NCI-H510A treated with DMSO at 0.1 percent for 48 hours (cell line): ENCODE results near the gene THSD4.
A peak's percentile ranks its signal among the peaks of the same experiment; 100 is the strongest.

Experiments used
- DNase-seq: peaks from one replicate; lab custom pipeline; 2025; lab: John Stamatoyannopoulos, UW

The THSD4 gene

GRCh38 chr15:71627188-71627587 lies 511.9 kb downstream of the THSD4 start:
- DNase-seq, result no peak

- no peak for DNase-seq
These were observed 512.3 kb downstream of the THSD4 start for GRCh38 chr15:71627604-71628003.

GRCh38 chr15:71628988-71629770 lies 513.9 kb downstream of the THSD4 start:
- DNase-seq, result no peak

GRCh38 chr15:71629781-71630474 lies 514.7 kb downstream of the THSD4 start:
- DNase-seq, result no peak

GRCh38 chr15:71630475-71630809 lies 515.2 kb downstream of the THSD4 start:
- no peak for DNase-seq

- DNase-seq, result no peak
These were observed 517.4 kb downstream of the THSD4 start for GRCh38 chr15:71632576-71633195.

GRCh38 chr15:71634820-71635560 lies 519.7 kb downstream of the THSD4 start:
- peak; percentile 67 for DNase-seq

GRCh38 chr15:71635735-71636134 lies 520.5 kb downstream of the THSD4 start:
- DNase-seq, result no peak

- DNase-seq, result no peak
These were observed 523.6 kb downstream of the THSD4 start for GRCh38 chr15:71638876-71639275.

- DNase-seq, result no peak
These were observed 524.2 kb downstream of the THSD4 start for GRCh38 chr15:71639471-71639870.

GRCh38 chr15:71643918-71644317 lies 528.6 kb downstream of the THSD4 start:
- DNase-seq, result no peak

GRCh38 chr15:71646767-71647486 lies 531.7 kb downstream of the THSD4 start:
- DNase-seq, result no peak

GRCh38 chr15:71647487-71647808 lies 532.2 kb downstream of the THSD4 start:
- DNase-seq, result no peak

- DNase-seq, result no peak
These were observed 532.8 kb downstream of the THSD4 start for GRCh38 chr15:71648095-71648494.

- no peak for DNase-seq
These were observed 534.6 kb downstream of the THSD4 start for GRCh38 chr15:71649894-71650293.

GRCh38 chr15:71650603-71651002 lies 535.3 kb downstream of the THSD4 start:
- no peak for DNase-seq

GRCh38 chr15:71651750-71652186 lies 536.5 kb downstream of the THSD4 start:
- DNase-seq, result peak; percentile 44

- DNase-seq, result no peak
These were observed 538.9 kb downstream of the THSD4 start for GRCh38 chr15:71654042-71654719.

GRCh38 chr15:71654720-71655174 lies 539.5 kb downstream of the THSD4 start:
- DNase-seq, result no peak

- no peak for DNase-seq
These were observed 541.2 kb downstream of the THSD4 start for GRCh38 chr15:71656425-71656824.

GRCh38 chr15:71657141-71657540 lies 541.9 kb downstream of the THSD4 start:
- DNase-seq, result no peak
